Gastroesophageal sphincter (tissue), 3 donors: ENCODE measurements around the gene GNL3.

ENCODE experiments used
- EP300 ChIP-seq: sonication (generic); formaldehyde crosslinking; IDR thresholded peaks from one replicate; pipeline ENCODE4 v1.6.1; 2017; ENCODE audit warnings: antibody characterized with exemption, mild to moderate bottlenecking
- POLR2A ChIP-seq, 2 donors: fragments of 450-650 bp; IDR thresholded peaks; one replicate each; pipeline ENCODE4 v1.6.1; 2017; ENCODE audit warnings: antibody characterized with exemption in 2 of 2, mild to moderate bottlenecking in 2 of 2, moderate library complexity in 1 of 2
- POLR2AphosphoS5 ChIP-seq: sonication (generic); formaldehyde crosslinking; IDR thresholded peaks from one replicate; pipeline ENCODE4 v1.6.1; 2017; ENCODE audit warnings: antibody characterized with exemption
- TF ChIP-seq, protein P1 (sequence below), 4 experiments: fragments of 200-600 bp in 2 of 4; fragments of 450-650 bp in 2 of 4; sonication (generic) in 1 of 4; IDR thresholded peaks; one replicate each; pipeline ENCODE4 v1.5.1; 2017 to 2019; ENCODE audit warnings: antibody characterized with exemption in 4 of 4, mild to moderate bottlenecking in 2 of 4, moderate library complexity in 2 of 4

DNA sequence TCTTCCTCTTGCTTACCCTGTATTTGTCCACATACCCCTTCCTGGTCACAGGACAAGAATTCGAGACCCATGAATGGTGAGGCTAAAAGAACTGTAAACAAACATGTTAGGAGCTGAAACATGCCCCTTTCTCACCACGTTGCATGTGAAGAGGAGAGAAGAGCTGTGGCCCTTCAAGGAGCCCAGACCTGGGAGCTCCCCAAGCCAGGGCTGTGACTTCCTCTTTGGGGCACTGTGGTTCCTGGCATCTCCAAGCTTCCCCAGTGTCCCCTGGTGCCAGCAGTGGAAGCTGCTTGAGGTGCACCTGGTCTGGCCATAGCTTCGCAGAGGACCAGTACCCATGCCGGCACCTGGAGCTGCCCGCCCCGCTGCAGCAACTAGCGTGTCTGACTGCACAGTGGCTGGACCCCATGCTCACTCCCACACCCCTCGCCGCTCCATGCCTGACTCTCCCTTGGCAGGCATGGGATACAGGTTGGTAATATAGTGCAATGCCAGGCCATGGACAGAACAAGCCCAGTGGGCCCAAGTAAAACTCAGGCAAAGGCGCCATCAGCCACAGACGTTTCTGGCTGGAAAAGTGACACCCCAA lies 30.0 kb downstream of the GNL3 start:
- TF ChIP-seq, protein P1, sequence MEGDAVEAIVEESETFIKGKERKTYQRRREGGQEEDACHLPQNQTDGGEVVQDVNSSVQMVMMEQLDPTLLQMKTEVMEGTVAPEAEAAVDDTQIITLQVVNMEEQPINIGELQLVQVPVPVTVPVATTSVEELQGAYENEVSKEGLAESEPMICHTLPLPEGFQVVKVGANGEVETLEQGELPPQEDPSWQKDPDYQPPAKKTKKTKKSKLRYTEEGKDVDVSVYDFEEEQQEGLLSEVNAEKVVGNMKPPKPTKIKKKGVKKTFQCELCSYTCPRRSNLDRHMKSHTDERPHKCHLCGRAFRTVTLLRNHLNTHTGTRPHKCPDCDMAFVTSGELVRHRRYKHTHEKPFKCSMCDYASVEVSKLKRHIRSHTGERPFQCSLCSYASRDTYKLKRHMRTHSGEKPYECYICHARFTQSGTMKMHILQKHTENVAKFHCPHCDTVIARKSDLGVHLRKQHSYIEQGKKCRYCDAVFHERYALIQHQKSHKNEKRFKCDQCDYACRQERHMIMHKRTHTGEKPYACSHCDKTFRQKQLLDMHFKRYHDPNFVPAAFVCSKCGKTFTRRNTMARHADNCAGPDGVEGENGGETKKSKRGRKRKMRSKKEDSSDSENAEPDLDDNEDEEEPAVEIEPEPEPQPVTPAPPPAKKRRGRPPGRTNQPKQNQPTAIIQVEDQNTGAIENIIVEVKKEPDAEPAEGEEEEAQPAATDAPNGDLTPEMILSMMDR (IDR thresholded peaks at IDR 0.05), result no peak
- TF ChIP-seq POLR2AphosphoS5 (no peak), POLR2A (IDR thresholded peaks at IDR 0.05) (no peak), EP300 (no peak)
